ENCODE data around the gene ZNF653.

Gene ZNF653

GRCh38 chr19:11513946-11514345 is 8.3 kb upstream of the ZNF653 start:
- DNase-seq = no peak

GRCh38 chr19:11510444-11510843 is 4.8 kb upstream of the ZNF653 start:
- DNase-seq = no peak

GRCh38 chr19:11507370-11508078 is 1.9 kb upstream of the ZNF653 start:
- no peak for DNase-seq

DNA sequence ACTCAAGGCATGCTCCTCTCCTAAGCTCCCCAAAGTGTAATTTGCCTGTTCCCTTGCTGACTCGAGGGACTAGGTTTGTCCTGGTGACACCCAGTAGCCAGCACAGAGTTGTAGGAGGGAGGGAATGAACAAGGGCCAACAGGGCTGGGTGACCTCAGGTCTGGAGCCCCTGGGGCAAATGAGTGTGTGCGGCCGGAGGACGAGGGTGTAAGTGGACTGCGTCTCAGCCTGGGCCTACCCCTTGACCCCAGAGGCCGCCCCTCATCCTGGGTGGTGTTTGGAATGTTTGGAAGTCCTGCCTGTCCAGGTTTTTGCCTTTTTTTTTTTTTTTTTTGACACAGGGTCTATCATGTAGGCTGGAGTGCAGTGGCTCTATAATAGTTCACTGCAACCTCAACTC is 1.3 kb upstream of the ZNF653 start:
- no peak for DNase-seq

- DNase-seq = no peak
These were observed 489 bp upstream of the ZNF653 start for GRCh38 chr19:11506101-11506555.

DNA sequence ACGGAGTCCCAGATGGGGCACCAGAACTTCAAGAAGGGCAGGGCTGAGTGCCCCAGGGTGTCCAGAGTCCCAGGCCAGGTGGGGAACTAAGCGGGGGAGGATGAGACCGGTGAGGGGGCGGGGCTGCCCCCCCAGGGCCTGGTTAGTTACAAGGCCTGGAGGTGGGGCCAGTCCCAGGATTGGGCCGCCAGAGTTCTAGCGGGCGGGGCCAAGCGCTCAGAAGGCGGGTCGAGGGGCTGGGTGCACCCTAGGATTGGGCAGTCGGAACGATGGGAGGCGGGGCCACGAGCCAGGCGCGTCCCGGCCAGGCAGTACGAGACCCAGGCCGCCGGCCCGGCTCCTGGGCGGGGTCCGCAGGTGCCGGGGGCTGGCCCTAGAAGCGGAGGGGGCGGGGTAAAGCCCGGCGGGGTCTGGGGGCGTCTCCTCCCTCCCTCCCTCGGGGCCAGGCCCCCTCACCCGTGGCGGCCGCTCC is 571 bp downstream of the ZNF653 start:
- peak; percentile 96 for DNase-seq

GRCh38 chr19:11504502-11505031 is 1.1 kb downstream of the ZNF653 start:
- DNase-seq = no peak

DNA sequence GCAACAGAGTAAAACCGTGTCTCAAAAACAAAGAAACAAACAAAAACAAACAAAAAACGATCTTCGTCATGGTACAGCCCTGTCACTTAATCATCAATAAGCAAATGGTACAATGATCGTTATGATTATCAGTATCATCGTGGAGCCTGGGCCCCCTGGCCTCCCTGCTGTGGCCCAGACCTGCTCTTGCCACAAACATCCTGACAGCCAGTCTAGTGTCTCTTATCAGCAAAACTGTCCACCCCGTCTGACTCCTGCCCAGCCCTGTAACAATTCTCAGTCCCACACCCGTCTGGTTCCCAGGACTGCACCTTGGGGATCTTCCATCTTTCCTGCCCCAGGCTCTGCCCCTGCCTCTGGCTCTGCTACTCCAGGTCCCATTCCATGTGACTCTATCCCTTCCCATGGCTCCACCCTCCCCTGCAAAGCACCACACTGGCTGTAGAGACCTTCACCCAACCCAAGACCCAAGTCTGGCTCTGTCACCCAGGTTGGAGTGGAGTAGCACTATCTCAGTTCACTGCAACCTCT is 5.7 kb downstream of the ZNF653 start:
- DNase-seq = no peak

- no peak for DNase-seq
These were observed 6.4 kb downstream of the ZNF653 start for GRCh38 chr19:11499220-11499726.

DNA sequence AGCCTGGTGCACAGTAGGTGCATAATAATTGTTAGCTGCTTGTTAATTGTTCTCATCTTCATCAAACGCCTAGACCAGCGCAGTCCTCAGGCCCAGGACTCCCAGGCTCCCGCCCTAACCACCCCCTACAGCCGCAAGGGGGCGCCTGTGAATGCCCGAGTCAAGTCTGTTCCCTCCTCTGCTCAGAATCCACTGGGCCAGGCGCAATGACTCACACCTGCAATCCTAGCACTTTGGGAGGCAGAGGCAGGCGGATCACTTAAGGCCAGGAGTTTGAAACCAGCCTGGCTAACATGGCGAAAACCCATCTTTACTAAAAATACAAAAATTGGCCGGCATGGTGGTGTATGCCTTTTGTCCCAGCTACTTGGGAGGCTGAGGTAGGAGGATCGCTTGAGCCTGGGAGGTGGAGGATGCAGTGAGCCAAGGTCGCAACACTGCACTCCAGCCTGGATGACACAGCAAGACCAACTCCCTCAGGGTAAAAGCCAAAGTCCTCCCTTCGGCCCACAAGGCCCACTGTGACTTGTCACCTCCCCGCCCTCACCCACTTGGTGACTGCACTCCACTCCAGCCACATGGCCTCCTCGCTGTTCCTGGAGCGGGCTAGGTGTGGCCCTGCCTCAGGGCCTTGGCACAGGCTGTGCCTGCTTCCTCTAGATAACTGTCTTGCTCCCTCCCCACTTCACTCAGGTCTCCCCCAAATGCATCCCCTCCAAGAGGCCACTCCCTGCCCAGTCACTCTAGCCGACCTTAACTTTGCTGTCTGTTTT is 9.1 kb downstream of the ZNF653 start:
- peak; percentile 75 for DNase-seq

DNA sequence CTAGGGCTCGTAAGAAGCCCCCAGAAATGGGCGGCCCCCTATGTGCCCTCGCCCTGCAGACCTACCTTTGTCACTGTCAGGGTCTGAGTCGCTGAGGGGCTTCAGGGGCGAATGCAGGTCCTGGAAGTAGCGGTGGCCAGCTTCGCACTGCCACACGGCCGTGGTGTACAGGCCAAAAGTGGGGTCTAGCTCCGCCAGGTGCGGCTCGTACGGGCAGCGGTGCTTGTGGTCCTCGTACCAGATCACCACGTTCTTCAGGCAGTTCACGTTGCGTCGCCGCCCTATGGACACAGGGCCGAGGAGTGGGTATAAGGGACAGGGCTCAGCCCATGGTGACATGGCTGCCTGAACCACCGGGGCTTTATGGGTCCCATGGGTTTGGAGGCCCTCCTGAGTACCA is 9.8 kb downstream of the ZNF653 start:
- no peak for DNase-seq

- no peak for DNase-seq
These were observed 10.2 kb downstream of the ZNF653 start for GRCh38 chr19:11495481-11495880.

DNA sequence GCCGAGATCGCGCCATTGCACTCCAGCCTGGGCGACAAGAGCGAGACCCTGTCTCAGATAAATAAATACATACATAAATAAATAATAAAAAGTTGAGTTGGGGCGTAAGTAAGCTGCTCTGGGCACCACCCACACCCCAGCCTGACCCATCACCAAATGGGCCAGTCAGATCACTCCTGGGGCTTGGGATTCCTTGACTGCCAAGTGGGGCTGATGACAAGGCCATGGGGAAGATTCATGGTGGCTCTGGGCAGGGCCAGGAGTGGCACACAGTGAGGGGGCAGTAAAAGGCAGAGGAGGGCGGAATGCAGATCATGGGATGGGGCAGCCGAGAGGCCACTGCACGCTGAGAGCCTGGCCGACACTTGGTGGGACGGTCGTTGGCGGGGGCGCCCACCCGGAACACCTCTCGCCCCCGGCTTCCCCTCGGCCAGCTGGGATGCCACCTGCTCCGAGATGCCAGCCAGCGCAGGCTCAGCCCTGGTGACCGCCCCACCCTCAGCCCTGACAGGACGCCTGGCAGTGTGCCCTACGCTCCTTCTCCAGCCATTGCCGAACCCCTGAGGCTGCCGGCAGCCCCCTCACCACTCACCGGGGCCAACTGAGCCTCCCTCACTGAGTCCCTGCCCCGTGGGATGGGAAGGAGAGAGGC is 10.9 kb downstream of the ZNF653 start:
- no peak for DNase-seq

- DNase-seq = no peak
These were observed 16.3 kb downstream of the ZNF653 start for GRCh38 chr19:11489378-11489777.

DNA sequence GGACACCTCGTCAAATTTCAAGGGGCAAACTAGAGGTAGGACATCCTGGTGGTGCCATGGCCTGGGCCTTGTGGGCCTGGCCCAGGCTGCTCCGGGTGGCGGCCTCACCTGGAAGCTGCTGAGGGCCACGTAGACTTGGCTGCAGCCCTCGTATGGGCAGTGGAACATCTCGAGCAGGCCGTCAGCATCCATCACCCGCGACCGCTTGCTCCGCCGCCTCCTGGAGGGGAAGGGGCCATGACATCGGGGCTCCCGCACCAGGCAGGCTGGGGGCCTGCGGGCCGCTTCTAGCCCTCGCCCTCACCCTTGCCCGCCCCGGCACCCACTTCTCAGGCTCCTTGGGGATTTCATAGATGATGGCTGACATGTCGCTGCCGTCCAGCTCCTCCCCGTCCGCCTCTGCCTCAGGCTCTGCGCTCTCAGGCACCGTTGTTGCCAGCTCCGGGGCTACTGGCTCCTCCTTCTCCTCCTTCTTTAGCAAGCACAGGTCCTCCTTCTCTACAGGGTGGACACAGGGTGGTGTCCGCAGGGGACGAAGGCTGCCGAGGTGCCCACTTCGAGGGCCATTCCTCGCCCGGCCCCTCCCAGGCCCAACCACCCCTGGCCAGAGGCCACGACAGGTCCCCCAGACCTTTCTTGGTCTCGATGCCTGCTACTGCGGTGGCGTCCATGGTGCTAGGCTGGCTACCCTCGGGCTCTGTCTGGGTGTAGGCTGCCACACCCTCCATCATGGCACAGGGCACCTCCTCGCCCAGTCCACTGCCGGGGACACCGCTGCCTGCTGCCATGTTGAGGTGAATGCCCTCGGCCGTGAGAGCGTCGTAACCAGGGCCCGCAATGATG is 18.8 kb downstream of the ZNF653 start:
- no peak for DNase-seq

GRCh38 chr19:11485245-11485837 is 20.3 kb downstream of the ZNF653 start:
- DNase-seq = no peak

GRCh38 chr19:11483366-11484111 is 22.1 kb downstream of the ZNF653 start:
- DNase-seq = no peak

DNA sequence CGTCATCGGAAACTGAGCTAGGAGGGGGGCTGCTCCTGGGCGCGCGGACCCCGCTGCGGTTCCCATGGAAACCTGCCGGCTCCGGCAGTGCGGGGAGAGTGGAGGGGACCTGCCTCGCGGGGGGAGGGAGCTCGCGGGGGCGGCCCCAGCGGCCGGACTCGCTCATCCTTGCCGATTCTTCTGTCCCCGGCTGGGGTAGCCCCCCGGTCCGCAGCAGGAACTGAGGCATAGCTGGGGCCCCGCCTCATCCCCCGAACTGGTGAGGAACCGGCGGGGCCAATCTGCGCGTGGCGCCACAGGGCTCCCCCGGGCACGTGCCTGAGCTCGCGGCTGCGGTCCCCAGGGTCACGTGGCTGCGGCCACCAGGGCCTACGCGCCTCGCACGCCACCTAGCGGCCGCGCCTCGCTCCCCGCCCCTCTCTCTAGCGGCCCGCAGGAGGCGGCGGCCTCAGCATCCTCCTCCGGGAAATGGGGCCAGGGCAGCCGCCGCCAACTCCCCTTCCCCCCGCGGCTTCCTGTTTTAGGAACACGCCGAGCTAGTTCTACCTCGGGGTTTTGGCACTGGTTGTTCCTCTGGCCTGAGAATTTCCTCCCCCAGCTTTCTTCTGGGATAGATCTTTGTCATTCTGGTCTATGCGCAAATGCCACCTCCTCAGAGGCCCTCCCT is 23.1 kb downstream of the ZNF653 start:
- DNase-seq = peak; percentile 94

GRCh38 chr19:11481534-11482383 is 23.9 kb downstream of the ZNF653 start:
- peak; percentile 72 for DNase-seq
